Hippocampal formation (tissue), 2 donors: ENCODE results near the gene VEZF1.

ENCODE experiments used
- DNase-seq, 2 donors: peaks; one replicate each; lab custom pipeline; 2025; lab: John Stamatoyannopoulos, UW

Gene VEZF1

GRCh38 chr17:57949649-57950048 is 38.4 kb downstream of the VEZF1 start:
- DNase-seq, result no peak

GRCh38 chr17:57948555-57949420 is 39.3 kb downstream of the VEZF1 start:
- no peak for DNase-seq

- no peak for DNase-seq
Measured at GRCh38 chr17:57948169-57948554, 39.9 kb downstream of the VEZF1 start.

- DNase-seq, result no peak
Measured at GRCh38 chr17:57947369-57947768, 40.7 kb downstream of the VEZF1 start.

- DNase-seq, result peak in 1 of 2 donors; percentile 70
Measured at GRCh38 chr17:57946798-57947358, 41.2 kb downstream of the VEZF1 start.

- DNase-seq, result no peak
Measured at GRCh38 chr17:57945996-57946797, 41.9 kb downstream of the VEZF1 start.

GRCh38 chr17:57944908-57945307 is 43.1 kb downstream of the VEZF1 start:
- DNase-seq, result no peak

GRCh38 chr17:57943645-57944044 is 44.4 kb downstream of the VEZF1 start:
- no peak for DNase-seq

- no peak for DNase-seq
Measured at GRCh38 chr17:57943140-57943539, 44.9 kb downstream of the VEZF1 start.

GRCh38 chr17:57941384-57942370 is 46.4 kb downstream of the VEZF1 start:
- no peak for DNase-seq

- DNase-seq, result peak in 1 of 2 donors; percentile 50
Measured at GRCh38 chr17:57940653-57941329, 47.3 kb downstream of the VEZF1 start.

- no peak for DNase-seq
Measured at GRCh38 chr17:57940231-57940630, 47.8 kb downstream of the VEZF1 start.

GRCh38 chr17:57939797-57940196 is 48.3 kb downstream of the VEZF1 start:
- DNase-seq, result peak in 1 of 2 donors; percentile 53

- DNase-seq, result no peak
Measured at GRCh38 chr17:57938061-57938502, 50.0 kb downstream of the VEZF1 start.

- DNase-seq, result no peak
Measured at GRCh38 chr17:57937492-57937891, 50.6 kb downstream of the VEZF1 start.

- DNase-seq, result peak; percentile 73 to 84
Measured at GRCh38 chr17:57935833-57936807, 51.9 kb downstream of the VEZF1 start.

- no peak for DNase-seq
Measured at GRCh38 chr17:57931488-57932137, 56.4 kb downstream of the VEZF1 start.

- DNase-seq, result no peak
Measured at GRCh38 chr17:57930239-57930638, 57.8 kb downstream of the VEZF1 start.

- no peak for DNase-seq
Measured at GRCh38 chr17:57929386-57929785, 58.7 kb downstream of the VEZF1 start.
